LHCN-M2 (cell line): ENCODE measurements around the gene RAP1GDS1. TPM values are rescaled to one million over a fixed set of nuclear protein-coding genes. Genes with fewer than 3 reads are reported as not detected.
"Not testable (repeated sequence)": the region's sequence is repeated elsewhere in the genome, so short reads cannot be mapped to it uniquely, and the experiment has no call there.

ENCODE experiments used
- DNase-seq: peaks from one replicate; pipeline ENCODE4 v3.0.0-alpha.2; 2012; ENCODE audit warnings: low read depth
- total RNA-seq: library from RNA; depleted of rRNA; stranded (reverse); fragments of >200 nt; gene quantifications from 2 replicates; pipeline ENCODE4 v1.2.3, GENCODE V29; 2014

Gene RAP1GDS1
- total RNA-seq, 1 experiment from 2014 or later: 116 TPM

DNA sequence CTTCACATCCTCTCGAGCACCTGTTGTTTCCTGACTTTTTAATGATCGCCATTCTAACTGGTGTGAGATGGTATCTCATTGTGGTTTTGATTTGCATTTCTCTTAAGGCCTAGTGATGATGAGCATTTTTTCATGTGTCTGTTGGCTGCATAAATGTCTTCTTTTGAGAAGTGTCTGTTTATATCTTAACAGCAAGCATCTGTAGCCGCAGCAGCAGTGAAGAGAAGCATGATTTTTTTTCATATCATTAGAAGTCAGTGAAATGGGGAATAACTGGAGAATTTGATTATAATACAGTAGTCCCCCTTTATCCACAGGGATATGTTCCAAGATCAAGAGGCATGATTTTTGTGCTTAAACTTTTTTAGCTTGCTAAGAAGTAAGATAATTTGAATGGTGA, 27.5 kb downstream of the RAP1GDS1 start:
- not testable (repeated sequence) for DNase-seq

DNA sequence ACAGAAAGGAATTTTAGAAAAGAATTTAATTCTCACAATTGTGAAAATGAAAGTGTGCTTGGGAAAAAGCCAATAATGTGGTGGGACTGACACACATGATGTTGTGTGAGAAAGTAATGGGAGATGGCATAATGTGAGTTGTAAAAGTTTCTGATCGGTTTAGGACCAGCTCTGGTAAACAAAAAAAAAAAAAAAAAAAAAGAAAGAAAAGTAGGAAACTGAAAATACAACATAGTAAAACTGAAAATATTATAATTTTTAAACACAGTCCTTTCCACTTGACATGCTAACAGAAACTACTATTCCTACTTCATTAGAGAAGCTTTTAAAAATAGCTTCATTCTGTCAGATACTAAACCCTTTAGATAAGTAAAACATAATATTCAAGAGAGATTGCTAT, 28.2 kb downstream of the RAP1GDS1 start:
- no peak for DNase-seq

DNA sequence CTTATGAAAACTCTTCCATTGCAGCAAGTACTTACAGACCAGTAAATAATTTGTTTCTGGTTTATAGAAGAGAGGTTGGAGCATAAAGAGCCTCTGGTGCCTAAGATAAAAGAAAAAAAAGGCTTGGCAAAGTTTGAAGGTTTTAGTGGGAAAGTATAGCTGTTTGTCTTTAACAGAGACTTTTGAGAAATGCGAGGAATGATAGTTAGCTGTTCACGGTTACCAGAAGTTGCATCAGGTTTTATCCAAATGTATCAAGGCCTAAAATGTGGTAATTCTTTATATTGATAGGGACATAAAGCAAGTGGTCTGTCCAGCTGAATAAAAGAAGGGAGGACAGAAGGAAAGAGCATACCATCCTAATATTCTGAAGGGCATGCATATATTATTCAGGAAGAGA, 29.3 kb downstream of the RAP1GDS1 start:
- no peak for DNase-seq

DNA sequence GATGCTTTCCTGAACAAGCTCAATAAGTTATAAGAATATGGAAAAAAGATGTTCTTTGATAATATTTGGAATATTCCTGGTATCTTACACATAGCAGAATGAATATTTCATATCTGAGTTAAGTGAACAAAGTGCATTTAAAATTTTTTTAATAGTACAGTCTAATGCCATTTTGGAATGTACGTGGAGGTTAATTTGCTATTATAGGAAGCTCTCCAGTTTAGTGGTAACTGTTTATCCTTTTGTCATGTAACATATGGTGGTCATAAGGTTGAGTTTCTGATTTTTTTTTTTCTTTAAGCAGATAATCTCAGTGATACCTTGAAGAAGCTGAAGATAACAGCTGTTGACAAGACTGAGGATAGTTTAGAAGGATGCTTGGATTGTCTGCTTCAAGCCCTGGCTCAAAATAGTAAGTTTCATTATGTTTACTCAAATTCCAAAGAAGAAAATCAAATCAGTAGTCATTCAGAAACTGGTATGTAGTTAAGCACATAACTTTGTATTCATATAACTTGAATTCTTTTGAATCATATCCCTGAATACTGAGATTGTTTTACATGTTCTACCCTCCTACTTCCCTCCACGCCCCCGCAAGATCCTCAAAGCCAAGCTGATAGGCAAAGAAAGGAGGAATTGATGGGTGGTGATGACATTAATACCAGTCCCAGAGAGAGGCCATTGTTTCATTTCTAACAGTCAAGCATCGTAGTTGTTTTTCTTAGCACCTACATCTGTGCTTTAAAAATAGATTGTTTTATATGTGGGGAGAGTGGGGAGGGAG, 32.1 kb downstream of the RAP1GDS1 start:
- no peak for DNase-seq

DNA sequence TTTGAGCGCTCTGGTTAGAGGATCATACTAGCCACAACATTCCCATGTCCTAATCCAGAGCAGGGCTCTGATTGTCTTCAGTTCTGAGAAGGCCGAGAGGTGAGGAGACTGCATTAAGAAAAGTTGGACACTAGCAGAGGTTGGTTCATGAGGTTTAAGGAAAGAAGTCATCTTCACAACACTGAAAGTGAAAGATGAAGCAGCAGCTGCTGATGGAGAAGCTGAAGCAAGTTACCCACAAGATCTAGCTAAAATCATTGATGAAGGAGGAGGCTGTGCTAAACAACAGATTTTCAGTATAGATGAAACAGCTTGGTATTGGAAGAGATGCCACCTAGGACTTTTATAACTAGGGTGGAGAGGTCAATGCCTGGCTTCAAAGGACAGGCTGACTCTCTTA, 36.8 kb downstream of the RAP1GDS1 start:
- no peak for DNase-seq

DNA sequence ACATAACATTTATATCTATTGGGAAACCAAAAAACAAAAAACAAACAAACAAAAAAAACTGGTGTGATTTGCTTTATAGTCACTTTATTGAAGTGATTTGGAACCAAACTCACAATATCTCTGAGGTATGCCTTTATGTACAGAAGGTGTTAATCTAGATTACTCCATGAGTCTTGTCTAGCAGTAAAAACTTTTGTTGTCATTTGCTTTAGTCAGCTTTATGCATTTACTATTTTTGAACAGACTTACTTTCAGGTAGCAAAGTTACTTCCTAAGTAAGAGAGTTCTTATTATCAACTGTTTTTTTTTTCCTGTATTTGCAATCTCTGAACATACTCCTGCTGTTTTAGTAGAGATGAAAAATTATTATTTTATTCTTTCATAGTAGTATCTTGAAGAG, 39.5 kb downstream of the RAP1GDS1 start:
- DNase-seq: no peak

DNA sequence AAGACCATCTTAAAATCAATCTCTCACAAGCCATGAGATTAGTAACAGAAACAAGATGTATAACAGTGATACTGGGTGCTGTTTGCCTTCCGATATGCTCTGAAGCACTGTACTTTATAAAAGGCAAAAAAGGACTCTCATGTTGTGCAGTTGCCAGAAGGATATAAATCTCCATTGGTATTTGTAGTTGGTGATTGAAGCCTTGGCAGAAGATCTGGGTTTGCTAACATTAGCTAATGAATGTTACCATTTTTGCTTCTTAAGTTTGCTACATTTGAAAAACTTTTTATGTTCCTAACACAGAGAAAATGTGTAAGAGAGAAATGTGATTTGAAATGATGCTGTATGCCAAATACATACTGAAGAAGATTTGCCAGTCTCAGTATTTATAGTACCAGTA, 44.4 kb downstream of the RAP1GDS1 start:
- no peak for DNase-seq

DNA sequence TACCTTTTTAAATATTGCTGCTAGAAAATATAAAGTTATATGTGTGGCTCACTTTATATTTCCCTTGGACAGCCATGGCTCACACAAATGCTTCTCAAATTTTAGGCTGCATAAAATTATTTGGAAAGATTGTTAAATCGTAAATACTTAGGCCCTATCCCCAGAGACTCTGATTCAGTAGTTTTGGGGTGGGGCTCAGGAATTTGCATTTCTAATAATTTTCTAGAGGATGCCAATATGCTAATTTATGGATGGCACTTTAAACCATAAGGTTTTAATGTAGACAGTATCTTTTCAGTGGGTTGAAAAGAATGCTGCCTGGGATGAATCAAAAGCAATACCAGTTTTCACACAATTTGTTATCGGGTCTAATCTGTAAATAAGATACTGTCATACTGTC, 49.7 kb downstream of the RAP1GDS1 start:
- DNase-seq: no peak

DNA sequence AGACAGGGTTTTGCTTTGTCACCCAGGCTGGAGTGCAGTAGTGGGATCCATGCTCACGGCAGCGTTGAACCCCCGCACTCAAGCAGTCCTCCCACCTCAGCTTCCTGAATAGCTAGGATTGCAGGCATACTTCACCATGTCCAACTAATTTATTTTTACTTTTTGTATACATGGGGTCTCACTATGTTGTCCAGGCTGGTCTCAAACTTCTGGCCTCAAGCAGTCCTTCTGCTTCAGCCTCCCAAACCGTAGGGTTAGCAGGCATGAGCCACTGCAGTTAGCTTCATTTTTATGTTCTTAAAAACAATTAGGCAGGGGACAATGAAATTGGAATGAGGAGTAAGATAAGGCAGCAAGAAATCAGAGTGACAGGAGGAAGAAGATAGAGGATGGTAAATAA, 50.5 kb downstream of the RAP1GDS1 start:
- DNase-seq: no peak

DNA sequence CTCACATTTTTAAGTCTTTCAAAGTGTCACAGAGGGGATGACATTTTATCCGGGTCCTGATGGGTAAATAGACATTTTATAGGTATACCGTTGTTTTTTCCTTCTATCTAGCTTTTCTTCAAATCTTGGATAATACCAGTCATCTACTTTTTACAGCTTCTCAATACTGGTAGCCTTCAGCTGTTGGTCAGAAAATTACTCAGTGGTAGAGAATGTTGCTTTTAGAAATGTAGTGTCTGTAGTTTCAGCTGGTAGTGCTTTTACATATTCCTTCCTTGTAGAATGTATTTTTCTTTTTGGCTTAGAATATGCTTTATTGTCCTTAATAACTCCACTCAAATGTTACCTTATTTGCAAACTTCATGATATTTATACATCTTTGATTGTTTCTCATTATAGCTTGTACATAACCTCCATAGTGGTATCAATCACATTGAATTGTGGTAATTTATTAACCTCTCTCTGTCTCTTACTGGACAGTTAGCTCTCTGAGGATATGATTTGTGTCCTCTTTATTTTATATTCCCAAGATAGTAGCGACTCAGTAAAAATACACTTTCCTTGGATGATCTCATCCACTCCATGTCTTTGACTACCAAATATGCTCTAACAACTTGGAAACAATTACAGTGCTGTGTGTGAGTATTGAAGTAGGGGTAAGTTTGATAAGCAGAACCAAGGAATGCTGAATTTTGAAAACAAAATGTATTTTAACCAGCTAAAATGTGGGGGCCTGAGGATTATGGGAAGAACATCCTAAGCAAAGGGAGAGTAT, 53.8 kb downstream of the RAP1GDS1 start:
- DNase-seq: peak; percentile 77

DNA sequence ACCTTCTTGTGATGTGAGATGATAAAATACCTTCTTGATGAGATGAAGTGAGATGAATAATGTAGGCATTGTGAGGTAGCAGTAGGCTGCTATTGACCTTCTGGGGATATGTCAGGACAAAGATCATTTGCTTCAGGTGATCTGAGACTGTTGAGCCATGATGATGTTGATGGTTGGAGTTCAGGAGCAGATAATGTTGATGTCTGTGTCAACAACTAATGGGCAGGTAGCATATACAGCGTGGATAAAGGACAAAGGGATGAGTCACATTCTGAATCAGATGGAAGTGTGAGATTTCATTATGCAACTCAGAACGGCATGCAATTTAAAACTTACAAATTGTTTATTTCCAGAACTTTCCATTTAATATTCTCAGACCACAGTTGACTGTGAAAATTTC, 57.3 kb downstream of the RAP1GDS1 start:
- no peak for DNase-seq

DNA sequence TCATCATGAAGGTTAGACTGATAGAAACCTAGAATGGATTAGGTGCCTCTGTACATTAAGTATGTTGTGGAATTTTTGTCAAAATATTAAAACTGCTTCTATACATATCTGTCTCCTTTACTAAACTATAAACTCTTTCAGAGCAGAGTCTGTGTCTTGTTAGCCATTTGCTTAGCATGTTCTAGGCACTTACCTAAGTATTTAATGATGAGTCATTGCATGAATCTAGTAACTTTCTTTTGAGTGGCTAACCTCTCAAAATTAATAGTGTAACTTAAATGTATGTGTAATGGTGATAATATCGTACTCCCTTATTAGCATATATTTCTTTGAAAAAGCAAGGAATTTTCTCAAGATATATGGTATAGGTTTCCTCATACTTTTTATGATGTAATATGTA, 57.8 kb downstream of the RAP1GDS1 start:
- DNase-seq: no peak

DNA sequence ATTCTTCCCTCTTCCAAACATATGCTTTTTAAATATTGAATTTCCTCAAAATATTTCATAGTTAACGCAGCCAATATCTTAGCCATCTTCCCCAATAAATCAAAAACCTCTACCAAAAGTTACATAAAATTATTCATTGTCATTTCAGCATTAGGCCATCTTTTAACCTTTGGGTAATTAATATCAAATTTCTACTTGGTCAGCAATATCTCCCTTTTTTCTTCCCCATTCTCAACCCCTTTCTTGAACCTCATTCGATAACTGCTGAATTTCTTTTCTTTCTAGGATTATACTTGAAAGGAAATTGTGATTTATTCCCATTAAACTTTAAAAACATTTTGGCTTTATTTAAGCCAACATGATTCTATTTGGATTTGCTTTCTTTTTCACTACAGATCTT, 65.0 kb downstream of the RAP1GDS1 start:
- no peak for DNase-seq

DNA sequence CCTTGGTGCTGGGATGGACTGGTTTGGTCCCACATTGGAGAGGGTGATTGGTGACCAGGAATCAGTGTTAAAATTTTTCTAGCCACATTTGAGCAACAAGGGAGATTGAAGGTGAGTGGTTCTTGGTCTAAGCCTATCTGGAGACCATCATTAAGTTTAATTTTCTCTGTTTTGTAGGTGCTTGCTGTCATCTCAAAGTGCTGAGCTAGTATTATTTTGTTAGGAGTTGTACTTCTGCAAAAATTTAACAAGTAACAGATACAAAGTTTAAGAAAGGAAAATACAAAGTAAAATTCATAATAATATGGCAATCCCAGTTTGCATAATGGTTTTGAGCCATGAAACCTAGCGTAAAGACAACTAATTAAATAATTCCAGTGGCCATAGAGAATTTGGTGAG, 66.5 kb downstream of the RAP1GDS1 start:
- no peak for DNase-seq

DNA sequence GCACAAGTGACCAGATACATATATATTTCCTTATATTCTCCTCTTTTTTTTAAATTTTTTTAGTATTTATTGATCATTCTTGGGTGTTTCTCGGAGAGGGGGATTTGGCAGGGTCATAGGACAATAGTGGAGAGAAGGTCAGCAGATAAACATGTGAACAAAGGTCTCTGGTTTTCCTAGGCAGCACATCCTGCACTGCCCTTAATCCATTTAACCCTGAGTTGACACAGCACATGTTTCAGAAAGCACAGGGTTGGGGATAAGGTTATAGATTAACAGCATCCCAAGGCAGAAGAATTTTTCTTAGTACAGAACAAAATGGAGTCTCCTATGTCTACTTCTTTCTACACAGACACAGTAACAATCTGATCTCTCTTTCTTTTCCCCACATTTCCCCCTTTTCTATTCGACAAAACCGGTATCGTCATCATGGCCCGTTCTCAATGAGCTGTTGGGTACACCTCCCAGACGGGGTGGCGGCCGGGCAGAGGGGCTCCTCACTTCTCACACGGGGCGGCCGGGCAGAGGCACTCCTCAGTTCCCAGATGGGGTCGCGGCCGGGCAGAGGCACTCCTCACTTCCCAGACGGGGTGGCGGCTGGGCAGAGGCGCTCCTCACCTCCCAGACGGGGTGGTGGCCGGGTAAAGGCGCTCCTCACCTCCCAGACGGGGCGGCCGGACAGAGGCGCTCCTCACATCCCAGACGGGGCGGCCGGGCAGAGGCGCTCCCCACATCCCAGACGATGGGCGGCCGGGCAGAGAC, 68.9 kb downstream of the RAP1GDS1 start:
- not testable (repeated sequence) for DNase-seq

DNA sequence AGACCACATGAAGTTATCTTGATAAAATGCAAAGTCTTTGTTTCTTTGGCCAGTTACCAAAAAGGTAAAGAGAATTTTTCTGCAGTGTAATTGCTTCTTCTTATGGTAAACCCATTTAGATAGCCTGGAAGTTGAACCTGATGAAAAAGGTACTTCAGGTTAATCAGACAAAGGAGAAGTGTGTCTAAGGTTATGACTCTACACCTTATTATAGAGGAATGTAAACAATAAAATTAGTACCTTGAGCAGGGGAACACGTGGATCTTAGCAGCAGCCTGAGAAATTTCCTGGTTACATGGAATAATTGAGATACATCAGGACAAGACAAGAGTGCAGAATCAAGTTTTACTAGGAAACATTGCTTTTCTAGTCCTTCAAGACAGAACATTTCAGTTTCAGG, 70.8 kb downstream of the RAP1GDS1 start:
- no peak for DNase-seq

DNA sequence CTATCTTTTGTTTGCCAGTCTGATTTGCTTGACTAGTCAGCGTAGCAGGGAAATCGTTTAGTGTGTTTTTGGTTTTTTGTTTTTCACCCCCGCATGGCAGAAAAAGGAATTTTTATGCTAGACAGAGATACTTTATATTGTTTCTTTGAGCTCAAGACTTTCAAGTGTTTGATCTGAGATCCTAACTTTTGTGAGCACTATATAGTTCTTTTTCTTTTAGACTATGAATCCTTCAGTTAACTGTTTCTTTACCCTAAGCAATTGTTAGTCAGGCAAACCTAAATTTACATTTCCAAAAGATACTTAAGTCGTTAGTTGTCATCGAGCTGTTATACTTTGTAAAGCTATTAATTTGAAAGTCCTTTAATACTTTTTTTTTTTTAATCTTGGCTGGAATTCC, 73.3 kb downstream of the RAP1GDS1 start:
- DNase-seq: no peak

DNA sequence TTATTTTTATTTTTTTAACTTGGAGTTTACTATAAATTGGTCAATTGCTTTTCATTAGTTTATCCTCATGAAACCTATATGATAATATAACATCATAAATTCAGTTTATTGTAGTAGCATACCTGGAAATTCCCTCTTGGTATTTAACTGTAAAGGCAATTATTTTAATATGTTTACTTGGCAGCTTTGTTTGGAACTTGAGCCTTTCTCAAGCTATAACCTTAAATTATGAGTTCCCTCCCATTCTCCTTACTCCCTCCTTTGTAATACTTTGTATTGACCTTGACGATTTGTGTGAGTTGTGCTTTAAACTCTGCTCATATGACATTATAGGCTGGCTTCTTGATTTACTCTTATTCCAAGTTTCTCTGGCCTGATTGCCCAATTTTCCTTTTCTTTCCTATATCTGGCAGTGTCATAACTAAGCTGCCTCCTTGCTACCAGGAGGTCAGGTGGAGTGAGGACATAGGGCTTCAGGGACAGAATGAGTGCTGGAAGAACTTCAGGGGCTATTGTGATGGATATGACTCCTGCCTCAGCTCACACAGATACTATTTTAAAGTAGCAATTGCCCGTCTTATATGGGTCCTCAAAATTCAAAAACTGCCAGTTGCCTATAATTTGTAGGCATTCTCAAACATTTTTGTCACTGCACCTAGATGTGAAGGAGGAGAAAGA, 77.7 kb downstream of the RAP1GDS1 start:
- DNase-seq: no peak

DNA sequence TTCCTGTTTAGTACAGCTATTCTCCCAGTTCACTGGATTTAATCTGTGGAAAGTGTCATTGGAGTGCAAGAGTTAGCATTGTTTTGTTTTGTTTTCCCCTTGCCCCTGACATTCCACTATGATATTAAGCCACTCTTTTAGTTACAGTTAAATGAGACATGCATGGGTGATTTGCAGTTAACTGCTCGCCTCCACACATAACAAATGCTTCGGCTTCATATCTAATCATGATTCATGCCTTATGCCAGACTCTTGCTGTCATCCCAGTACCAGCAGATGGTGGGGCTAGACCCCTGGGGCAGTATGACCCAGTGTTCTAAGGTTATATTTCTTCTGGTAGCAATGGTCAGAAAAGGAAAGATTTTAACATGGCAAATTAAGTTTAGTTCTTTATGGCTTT, 80.1 kb downstream of the RAP1GDS1 start:
- DNase-seq: peak; percentile 86

DNA sequence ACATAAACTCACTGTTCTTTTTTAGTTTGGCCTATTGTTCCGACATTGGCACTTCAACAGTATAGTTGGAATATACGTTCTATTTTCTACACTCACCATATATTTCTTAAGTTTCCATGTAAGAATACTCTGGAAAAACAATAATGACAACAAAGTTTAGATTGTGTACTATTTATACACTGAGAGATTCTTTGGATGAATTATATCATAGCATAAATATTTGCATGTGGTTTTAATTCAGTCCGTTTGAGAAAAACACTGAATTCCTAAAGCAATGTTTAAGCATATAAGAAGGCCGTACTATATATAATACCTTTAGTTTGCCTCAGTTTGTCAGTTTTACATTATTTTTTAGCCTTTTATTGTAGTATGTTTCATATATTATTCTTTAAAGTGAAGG, 82.4 kb downstream of the RAP1GDS1 start:
- DNase-seq: no peak

DNA sequence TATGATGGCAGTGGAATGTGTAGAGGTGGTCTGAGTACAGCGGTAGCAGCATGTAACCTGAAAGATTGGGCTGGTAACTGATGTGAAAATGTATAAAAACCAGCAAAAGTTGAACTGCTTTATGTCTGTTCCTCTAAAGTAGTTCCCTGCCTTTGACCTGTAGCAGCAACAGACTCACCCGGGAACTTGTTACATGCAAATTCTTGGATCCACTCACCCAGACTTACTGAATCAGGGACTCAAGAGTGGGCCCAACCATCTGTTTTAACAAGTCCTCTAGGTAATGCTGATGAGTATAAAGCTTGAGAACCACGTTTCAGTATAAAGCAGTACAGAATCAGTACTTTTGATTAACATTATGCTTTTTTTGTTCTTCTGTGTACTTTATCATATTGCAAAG, 84.7 kb downstream of the RAP1GDS1 start:
- DNase-seq: no peak

DNA sequence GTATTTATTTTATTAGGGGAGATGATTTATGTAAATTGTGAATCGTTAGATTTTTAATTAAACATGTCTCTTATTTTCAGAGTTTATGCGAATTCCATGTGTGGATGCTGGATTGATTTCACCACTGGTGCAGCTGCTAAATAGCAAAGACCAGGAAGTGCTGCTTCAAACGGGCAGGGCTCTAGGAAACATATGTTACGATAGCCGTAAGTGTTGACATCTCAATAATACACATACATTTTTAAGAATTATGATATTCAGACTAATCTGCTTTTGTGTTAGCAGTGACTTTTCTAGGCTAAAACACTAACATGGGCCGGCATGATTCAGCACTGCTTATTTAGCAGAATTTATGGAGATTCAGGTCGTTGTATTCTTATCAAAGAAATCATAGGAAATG, 91.2 kb downstream of the RAP1GDS1 start:
- no peak for DNase-seq
